ENCODE results near the gene SH2D3C. TPM values are rescaled to one million over a fixed set of nuclear protein-coding genes. Genes with fewer than 3 reads are reported as not detected.
A peak's percentile ranks its signal among the peaks of the same experiment; 100 is the strongest.

Gene SH2D3C
- total RNA-seq, 1 donor from 2014 or later, result 2.0 TPM

DNA sequence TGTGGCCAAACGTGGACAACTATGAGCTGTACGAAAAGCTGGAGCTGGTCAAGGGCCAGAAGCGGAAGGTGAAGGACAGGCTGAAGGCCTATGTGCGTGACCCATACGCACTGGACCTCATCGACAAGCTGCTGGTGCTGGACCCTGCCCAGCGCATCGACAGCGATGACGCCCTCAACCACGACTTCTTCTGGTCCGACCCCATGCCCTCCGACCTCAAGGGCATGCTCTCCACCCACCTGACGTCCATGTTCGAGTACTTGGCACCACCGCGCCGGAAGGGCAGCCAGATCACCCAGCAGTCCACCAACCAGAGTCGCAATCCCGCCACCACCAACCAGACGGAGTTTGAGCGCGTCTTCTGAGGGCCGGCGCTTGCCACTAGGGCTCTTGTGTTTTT lies 10.7 kb upstream of the SH2D3C start:
- DNase-seq (ENCODE audit: low spot score, unreplicated experiment), result no peak
- H3K9me3 Mint-ChIP-seq (ENCODE audit: low read depth), result no peaks in the 10 kb centered on the region
- H3K27me3 Mint-ChIP-seq, result no peaks in the 10 kb centered on the region
- peaks cover 7% of the 10 kb centered on the region for H3K4me1 Mint-ChIP-seq (ENCODE audit: low read depth)
- H3K4me3 Mint-ChIP-seq (ENCODE audit: low read depth), result no peak overlapping the region
- H3K36me3 Mint-ChIP-seq (ENCODE audit: insufficient read depth), result peaks cover 21% of the 10 kb centered on the region
- H3K27ac Mint-ChIP-seq, result no peak overlapping the region
- TF ChIP-seq, protein P1, sequence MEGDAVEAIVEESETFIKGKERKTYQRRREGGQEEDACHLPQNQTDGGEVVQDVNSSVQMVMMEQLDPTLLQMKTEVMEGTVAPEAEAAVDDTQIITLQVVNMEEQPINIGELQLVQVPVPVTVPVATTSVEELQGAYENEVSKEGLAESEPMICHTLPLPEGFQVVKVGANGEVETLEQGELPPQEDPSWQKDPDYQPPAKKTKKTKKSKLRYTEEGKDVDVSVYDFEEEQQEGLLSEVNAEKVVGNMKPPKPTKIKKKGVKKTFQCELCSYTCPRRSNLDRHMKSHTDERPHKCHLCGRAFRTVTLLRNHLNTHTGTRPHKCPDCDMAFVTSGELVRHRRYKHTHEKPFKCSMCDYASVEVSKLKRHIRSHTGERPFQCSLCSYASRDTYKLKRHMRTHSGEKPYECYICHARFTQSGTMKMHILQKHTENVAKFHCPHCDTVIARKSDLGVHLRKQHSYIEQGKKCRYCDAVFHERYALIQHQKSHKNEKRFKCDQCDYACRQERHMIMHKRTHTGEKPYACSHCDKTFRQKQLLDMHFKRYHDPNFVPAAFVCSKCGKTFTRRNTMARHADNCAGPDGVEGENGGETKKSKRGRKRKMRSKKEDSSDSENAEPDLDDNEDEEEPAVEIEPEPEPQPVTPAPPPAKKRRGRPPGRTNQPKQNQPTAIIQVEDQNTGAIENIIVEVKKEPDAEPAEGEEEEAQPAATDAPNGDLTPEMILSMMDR (IDR thresholded peaks at IDR 0.05; ENCODE audit: unreplicated experiment), result no peak

DNA sequence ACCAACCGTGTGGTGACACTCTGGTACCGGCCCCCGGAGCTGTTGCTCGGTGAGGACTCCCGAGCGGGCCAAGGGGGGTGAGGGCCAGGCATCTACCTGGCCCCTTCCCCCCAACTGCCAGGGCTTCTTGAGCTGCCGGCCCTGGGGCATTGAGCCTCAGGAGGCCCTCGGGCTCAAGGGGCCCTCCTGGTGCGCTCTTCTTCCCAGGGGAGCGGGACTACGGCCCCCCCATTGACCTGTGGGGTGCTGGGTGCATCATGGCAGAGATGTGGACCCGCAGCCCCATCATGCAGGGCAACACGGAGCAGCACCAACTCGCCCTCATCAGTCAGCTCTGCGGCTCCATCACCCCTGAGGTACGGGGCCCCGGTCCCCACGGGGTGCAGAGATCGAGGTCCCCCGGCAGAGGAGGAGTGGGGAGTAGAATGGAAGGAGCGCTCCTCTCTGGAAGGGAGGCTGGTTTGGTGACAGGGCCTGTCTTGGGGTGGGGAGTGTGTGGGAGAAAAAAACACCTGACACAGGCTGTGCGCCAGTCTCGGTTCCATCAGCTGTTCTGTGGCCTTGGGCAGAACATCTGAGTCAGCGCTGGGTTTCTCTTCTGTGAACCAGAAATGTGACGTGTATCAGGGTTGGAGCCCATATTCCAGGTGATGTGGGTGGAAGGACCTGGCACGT lies 10.0 kb upstream of the SH2D3C start:
- no peaks in the 10 kb centered on the region for H3K27me3 Mint-ChIP-seq
- peaks cover 7% of the 10 kb centered on the region for H3K4me1 Mint-ChIP-seq (ENCODE audit: low read depth)
- H3K27ac Mint-ChIP-seq, result no peak overlapping the region
- TF ChIP-seq, protein P1 (IDR thresholded peaks at IDR 0.05; ENCODE audit: unreplicated experiment), result no peak
- H3K36me3 Mint-ChIP-seq (ENCODE audit: insufficient read depth), result peaks cover 21% of the 10 kb centered on the region
- H3K9me3 Mint-ChIP-seq (ENCODE audit: low read depth), result no peaks in the 10 kb centered on the region
- H3K4me3 Mint-ChIP-seq (ENCODE audit: low read depth), result no peak overlapping the region
- DNase-seq (ENCODE audit: low spot score, unreplicated experiment), result no peak

DNA sequence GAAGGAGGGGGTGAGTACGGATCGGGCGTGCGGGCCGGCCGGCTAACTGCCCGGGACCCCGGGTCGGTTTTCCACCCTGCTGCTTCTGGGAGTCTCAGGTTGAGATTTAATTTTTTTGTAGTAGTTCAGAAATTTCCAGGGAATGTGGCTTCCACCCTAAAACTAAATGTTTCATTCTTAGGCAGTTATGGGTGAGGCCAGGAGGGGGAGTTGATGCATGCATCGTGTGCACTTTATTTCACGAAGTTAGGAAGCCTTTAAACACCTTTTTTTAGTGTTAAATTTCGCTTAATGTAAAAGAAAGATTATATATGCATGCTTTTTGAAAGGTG lies 8.3 kb upstream of the SH2D3C start:
- H3K27ac Mint-ChIP-seq, result peak overlapping the region; percentile 90
- H3K4me1 Mint-ChIP-seq (ENCODE audit: low read depth), result peaks cover 6% of the 10 kb centered on the region

DNA sequence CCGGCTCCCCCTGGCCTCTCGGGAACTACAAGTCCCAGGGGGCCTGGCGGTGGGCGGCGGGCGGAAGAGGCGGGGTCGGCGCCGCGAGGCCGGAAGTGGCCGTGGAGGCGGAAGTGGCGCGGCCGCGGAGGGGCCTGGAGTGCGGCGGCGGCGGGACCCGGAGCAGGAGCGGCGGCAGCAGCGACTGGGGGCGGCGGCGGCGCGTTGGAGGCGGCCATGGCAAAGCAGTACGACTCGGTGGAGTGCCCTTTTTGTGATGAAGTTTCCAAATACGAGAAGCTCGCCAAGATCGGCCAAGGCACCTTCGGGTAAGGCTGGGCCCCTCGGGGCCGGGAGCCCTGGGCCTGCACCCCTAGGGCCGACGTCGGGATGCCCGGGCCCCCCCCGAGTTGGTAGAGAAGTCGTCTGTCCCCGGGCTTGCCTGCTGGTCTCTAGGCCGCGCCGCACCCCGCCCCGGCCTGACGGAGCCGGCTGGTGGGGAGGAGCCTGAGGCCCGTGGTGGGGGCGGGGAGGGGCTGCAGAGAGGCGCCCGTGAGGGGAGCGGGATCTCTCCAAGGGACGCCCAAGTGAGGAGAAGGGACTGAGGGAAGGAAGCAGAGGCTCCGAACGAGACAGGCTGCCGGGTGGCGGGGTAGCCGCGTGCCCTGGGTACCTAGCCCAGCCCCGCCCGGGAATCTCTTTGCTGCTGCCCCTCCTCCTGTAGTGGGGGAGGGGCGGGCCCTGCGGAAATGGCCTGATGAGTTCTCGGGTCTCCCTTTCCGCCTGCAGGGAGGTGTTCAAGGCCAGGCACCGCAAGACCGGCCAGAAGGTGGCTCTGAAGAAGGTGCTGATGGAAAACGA lies 7.7 kb upstream of the SH2D3C start, which contains the start of gene CDK9:
Gene CDK9, plus strand, starts transcription at position 102 of the 840 bp plus-strand sequence. Its CDS starts 115 bp downstream, at position 217.
- H3K27me3 Mint-ChIP-seq, result no peaks in the 10 kb centered on the region
- H3K4me1 Mint-ChIP-seq (ENCODE audit: low read depth), result peaks cover 6% of the 10 kb centered on the region
- TF ChIP-seq, protein P1 (IDR thresholded peaks at IDR 0.05; ENCODE audit: unreplicated experiment), result no peak
- H3K4me3 Mint-ChIP-seq (ENCODE audit: low read depth), result peak within 1 kb of the TSS; percentile 88
- peak within 1 kb of the TSS; percentile 90 for H3K27ac Mint-ChIP-seq
- peak; percentile 88 for DNase-seq (ENCODE audit: low spot score, unreplicated experiment)
- H3K36me3 Mint-ChIP-seq (ENCODE audit: insufficient read depth), result peaks cover 17% of the 10 kb centered on the region
- H3K9me3 Mint-ChIP-seq (ENCODE audit: low read depth), result no peaks in the 10 kb centered on the region

More for the DNA sequence above, 8.3 kb upstream of the SH2D3C start:
- no peak for DNase-seq (ENCODE audit: low spot score, unreplicated experiment)
- H3K36me3 Mint-ChIP-seq (ENCODE audit: insufficient read depth), result peaks cover 18% of the 10 kb centered on the region
- H3K9me3 Mint-ChIP-seq (ENCODE audit: low read depth), result no peaks in the 10 kb centered on the region
- TF ChIP-seq, protein P1 (IDR thresholded peaks at IDR 0.05; ENCODE audit: unreplicated experiment), result peak; percentile 43
- H3K27me3 Mint-ChIP-seq, result no peaks in the 10 kb centered on the region
- peak overlapping the region; percentile 88 for H3K4me3 Mint-ChIP-seq (ENCODE audit: low read depth)

DNA sequence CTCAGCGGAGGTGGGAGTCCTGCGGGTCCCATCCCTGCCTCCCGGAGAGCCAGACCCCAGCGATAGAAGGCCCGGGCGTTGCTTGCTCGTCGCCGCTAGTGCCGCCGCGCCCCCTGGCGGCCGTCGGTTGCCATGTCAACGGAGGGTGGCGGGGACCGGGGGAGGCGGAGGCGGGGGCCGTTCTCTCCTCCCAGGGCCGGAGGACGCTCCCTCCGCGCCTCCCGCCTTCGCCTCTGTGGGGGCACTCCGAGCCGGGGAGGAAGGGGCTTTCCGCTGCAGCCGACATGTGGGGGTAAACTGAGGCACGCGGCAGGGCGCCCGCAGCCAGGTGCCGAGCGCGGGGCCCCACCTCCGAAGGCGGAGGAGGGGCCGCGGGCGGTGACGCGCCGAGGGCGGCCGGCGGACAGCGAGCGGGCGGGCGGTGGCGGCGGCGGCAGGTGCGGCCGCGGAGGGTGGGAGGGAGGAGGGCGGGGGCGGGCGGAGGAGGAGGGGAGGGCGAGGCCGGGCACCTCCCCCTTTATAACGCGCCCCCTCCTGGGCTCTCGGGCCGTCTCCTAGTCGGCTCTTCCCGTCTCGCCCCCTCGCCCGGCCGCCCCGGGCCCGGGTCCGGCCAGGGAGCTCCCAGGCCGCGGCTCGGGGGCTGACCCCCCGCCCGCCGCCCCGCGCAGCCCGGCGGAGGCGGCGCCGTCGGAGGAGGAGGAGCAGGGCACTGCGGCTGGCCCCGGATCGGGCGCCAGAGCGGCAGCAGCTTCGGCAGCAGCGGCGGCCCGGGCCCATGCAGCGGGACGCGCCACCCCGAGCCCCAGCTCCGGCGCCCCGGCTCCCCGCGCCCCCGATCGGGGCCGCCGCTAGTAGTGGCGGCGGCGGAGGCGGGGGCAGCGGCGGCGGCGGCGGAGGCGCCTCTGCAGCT lies 6.8 kb upstream of the SH2D3C start:
- TF ChIP-seq, protein P1 (IDR thresholded peaks at IDR 0.05; ENCODE audit: unreplicated experiment), result peak; percentile 91
- H3K4me3 Mint-ChIP-seq (ENCODE audit: low read depth), result peak overlapping the region; percentile 88
- H3K27me3 Mint-ChIP-seq, result no peaks in the 10 kb centered on the region
- H3K36me3 Mint-ChIP-seq (ENCODE audit: insufficient read depth), result peaks cover 14% of the 10 kb centered on the region
- peaks cover 6% of the 10 kb centered on the region for H3K4me1 Mint-ChIP-seq (ENCODE audit: low read depth)
- DNase-seq (ENCODE audit: low spot score, unreplicated experiment), result peak; percentile 90
- peak overlapping the region; percentile 82 for H3K27ac Mint-ChIP-seq
- H3K9me3 Mint-ChIP-seq (ENCODE audit: low read depth), result no peaks in the 10 kb centered on the region
